T1000 (cell line): ENCODE measurements around the gene PRICKLE3.
"Not testable (repeated sequence)": the region's sequence is repeated elsewhere in the genome, so short reads cannot be mapped to it uniquely, and the experiment has no call there.

Source experiments
- DNase-seq: peaks from one replicate; lab custom pipeline; 2025; ENCODE audit warnings: mixed read lengths; lab: John Stamatoyannopoulos, UW

The PRICKLE3 gene

DNA sequence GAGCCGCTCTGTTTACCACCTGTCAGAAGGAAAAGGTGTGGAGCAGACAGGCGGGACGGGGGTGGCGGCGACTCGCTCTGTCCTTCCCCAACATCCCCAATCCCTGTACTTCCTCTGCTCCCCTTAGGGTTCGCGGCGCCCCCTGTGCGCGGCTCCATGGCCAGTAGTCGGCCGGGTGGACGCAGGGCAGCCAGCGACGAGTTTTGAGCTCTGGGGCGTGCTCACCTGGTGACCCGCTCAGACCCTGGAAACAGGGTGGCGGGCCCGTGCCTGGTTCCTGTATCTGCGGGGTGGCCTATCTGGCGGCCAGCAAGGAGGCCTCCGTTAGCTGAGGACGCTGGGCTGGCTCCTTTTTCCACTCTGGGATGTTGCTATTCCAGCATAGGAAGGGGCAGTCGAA lies 29.0 kb downstream of the PRICKLE3 start:
- no peak for DNase-seq

DNA sequence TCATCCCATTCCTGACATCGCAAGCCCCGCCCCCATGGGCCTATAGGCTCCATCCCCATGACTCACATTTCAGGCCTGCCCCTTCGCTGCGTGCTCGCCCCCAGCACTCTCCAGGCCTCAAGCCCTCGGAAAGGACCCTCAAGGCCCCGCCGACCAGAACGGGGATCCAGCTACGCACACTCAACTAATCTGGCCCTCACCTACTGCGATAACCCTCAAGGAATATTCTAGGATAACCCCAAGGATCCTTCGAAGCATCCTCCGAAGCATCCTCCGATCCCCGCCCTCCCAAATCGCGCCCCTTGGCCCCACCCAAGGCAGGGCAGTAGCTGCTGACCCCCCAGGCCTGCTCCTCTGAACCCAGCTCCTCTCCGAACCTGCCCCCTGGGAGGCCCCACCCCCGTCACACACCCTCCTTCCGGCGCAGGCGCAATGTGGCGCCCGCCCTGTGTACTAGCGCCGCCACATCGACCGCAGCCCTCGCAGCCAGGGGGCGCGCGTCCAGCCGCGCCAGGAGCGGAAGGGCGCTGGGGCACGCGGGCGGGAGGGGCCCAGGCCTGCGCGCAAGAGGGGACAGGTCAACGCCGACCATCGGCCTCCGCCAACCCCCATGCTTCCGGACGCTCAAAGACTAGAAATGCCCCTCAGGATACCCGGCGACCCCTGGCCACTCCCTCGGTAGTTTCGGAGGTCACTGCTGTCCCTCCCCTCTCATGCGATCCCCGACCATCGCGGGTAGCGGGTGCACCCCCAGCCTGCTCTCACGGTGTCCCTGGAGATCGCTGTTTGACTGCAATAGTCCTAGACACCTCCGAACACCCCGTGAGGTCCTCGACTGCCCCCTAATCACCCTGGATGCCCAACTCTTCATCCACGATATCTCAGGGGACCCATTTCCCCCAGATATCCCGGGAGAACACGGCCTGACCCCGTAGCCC lies 30.0 kb downstream of the PRICKLE3 start:
- peak; percentile 87 for DNase-seq

DNA sequence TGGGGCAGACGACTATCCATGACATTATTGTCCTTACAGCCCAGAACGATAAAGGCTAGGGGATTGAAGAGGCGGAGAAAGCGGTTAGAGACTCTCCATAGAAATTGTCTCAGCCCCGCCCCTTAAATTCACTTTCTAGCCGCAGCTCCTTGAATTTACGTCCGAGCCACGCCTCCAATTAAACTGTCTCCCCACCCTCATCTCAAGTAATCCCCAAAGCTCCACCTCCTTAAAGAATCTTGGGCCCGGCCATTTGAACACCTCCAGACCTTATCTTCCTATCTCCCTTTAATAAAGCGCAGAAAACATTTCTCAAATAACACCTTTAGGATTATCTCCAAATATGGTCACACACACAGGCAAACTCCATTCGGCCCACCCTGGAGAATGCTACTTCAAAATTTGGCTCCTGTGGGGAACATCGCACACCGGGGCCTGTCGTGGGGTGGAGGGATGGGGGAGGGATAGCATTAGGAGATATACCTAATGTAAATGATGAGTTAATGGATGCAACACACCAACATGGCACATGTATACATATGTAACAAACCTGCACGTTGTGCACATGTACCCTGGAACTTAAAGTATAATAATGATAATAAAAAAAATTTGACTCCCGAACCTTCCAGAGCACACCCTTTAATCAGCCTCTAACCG lies 30.8 kb downstream of the PRICKLE3 start:
- DNase-seq: no peak

DNA sequence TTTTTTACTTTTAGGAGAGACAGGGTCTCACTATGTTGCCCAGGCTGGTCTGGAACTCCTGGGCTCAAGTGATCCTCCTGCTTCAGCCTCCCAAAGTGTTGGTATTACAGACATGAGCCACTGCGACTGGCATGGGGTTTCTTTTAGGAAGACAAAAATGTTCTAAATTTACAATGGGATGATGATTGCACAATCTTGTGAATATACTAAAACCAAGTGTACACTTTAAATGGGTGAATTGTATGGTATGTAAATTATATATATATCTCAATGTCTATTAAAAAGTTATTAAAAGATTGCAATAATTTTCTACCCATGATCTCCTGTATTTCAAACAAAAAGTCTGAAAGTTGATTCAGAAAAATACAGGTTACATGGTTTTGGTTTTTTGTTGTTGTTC lies 32.7 kb downstream of the PRICKLE3 start:
- no peak for DNase-seq

DNA sequence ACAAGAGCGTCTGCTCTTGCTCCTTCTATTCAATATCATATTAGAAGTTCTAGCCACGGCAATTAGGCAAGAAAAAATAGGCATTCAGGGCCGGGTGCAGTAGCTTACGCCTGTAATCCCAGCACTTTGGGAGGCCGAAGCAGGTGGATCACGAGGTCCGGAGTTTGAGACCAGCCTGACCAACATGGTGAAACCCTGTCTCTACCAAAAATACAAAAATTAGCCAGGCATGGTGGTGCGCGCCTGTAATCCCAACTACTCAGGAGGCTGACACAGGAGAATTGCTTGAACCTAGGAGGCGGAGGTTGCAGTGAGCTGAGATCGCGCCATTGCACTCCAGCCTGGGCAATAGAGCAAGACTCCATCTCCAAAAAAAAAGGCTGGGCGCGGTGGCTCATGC lies 36.9 kb downstream of the PRICKLE3 start:
- DNase-seq: not testable (repeated sequence)

DNA sequence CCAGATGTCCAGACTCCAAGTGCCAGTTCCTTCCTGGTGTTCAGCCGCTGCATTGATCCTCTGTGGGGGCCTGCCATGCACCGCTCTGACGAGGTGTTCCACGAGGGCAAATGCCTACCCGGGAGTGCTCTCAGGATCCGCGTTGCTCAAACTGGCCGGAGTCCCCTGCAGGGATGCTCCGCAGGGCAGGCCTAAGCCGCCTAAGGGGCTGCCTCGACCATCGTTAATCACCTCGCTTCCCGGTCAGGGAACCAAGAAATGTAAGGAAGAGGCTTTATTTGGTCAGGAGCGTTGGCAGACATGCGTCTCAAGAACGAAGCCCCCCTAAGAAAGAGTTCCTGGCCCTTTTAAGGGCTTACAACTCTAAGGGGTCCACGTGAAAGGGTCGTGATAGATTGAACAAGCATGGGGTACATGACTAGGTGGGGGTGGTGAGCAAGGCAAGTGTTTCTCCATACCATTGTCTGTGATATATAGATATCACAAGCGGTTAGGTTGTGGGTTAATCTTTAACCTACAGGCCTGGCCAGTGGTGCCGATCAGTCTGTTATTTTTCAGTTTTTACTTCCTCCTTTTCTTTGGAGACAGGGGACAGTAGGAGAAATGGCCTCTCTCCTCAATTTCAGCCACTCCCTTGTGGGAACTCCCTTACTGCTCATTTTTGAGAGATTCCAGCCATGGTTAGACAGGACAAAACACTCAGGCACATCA lies 37.6 kb downstream of the PRICKLE3 start:
- not testable (repeated sequence) for DNase-seq

DNA sequence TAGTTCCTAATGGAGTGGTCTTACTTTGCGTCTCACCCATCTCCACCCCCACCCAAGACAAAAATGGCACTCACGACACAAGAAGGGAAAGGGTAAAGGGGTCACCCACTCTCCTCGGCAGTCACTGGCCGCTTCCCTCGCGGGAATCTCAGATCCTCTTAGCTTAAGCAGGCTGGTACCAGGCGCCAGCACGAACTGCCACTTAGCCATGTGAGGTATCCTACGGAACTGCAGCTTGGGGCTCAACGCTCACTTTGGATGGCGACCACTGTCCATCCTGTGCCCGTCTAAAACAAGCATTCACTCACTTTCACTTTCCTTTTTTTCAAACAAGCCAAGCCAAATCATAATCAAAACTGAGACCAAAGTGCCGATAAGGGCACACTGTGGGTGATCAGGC lies 38.2 kb downstream of the PRICKLE3 start:
- DNase-seq: no peak

DNA sequence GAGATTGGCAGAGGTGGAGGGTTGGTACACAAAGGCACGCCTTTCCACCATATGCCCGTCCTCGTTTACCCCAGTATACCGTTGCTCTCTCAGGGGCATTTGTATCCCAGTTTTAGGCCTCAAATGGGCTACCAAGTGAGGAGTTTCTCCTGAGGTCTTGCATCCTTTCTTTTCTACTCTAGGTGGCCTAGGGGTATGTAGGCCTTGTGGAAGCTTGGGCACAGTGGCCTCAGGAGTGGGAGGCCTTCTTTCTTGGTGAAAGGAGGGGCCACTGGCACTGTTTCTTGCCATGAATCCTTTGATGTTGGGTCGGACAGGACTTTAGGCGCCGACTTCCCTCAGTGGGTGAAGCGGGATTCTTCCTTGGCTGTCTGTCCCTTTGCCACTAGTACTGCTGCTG lies 38.9 kb downstream of the PRICKLE3 start:
- DNase-seq: no peak

DNA sequence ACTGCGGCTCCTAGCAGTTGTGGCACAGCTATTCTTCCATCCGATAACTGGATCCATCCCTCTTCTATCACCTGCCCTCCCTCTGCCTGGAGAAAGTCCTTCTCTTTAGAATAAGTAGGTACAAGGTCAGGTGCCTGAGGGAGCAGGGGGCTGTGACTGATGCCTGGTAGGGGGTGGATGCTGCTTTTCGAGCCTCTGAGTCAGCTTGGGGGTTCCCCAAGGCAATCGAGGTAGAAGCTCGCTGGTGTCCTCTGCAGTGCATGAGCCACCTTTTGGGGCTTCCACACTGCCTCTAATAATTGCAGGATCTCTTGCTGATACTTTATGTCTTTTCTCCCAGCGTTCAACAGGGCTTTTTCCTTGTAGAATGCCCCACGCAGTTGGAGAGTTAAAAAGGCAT lies 43.0 kb downstream of the PRICKLE3 start:
- DNase-seq: not testable (repeated sequence)

DNA sequence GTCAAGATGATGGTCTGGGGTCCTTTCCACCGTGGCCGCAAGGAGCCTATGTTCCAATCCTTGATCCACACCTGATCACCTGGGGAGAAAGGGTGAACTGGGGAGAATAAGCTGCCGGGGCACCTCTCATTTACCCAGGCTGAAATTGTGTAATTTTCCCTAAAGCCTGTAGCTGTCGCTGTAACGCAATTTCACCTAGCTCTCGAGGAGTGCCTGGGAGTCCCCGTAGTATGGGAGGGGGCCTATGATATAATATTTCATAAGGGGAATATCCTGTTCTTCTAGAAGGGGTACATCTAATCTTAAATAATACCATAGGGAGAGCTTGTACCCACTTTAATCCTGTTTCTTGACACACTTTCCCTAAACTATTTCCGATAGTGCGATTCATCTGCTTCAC lies 43.9 kb downstream of the PRICKLE3 start:
- DNase-seq: not testable (repeated sequence)

DNA sequence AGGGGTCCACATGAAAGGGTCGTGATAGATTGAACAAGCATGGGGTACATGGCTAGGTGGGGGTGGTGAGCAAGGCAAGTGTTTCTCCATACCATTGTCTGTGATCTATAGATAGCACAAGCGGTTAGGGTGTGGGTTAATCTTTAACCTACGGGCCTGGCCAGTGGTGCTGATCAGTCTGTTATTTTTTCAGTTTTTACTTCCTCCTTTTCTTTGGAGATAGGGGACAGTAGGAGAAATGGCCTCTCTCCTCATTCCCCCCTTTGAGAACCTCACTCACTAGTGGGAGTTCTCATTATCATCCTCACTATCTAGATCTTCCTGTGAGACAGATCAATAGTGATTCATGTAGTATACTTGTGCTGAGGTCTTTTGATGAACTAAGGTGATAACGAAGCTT lies 46.5 kb downstream of the PRICKLE3 start:
- no peak for DNase-seq

DNA sequence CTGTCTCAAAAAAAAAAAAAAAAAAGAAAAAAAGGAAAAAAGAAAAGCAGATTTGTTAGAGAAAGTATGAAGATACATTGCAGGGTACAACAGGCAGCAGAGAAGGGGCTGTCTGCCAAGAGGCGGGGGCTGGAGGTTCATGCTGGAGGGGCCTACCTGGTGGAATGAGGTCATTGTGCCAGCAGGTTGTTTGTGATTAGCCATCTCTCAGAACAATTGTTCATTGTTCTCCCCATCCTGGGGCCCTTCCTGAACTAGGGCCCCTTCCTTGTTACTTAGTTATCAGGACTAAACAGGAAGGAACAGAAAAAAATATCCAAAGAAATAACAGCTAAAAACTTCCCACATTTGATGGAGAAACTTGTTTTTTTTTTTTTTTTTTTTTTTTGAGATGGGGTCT lies 48.7 kb downstream of the PRICKLE3 start:
- no peak for DNase-seq

DNA sequence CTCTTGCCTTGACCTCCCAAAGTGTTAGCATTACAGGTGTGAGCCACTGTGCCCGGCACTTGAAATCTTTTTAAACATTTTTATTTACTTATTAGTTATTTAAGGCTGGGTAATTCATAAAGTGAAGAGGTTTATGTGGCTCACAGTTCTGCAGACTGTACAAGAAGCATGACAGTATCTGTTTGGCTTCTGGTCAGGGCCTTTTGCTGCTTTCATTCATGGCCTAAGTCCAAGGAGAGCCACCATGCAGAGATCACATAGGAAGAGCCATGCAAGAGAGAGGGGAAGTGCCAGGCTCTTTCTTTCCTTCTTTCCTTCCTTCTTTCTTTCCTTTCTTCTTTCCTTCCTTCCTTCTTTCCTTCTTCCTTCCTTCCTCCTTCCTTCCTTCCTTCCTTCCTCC lies 52.4 kb downstream of the PRICKLE3 start:
- no peak for DNase-seq

DNA sequence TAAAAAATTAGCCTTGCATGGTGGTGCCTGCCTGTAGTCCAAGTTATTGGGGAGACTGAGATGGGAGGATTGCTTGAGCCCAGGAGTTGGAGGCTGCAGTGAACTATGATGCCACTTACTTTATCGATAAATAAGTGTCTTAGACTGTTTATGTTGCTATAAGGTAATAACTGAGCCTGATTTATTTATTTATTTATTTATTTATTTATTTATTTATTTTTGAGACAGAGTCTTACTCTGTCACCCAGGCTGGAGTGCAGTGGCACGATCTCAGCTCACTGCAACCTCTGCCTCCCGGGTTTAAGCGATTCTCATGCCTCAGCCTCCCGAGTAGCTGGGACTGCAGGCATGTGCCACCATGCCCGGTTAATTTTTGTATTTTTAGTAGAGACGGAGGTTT lies 53.9 kb downstream of the PRICKLE3 start:
- not testable (repeated sequence) for DNase-seq

DNA sequence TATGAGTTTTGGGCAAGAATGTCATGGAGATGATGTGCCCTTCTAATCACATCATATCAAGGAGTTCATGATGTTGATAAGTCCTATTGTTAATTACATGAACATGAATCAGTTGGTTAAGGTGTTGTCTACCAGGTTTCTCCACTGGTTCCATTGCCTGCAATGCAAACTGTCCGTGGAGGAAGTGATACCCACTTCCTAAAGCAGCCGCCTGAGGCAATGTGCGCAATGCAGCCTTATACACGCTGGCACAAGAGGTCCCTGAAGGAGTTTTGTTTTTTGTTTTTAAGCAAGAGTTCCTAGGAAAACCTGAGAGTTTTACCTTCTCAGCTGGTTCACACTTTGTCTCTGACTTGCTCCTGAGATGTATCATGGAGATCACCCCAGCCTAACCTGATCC lies 56.7 kb downstream of the PRICKLE3 start:
- no peak for DNase-seq

DNA sequence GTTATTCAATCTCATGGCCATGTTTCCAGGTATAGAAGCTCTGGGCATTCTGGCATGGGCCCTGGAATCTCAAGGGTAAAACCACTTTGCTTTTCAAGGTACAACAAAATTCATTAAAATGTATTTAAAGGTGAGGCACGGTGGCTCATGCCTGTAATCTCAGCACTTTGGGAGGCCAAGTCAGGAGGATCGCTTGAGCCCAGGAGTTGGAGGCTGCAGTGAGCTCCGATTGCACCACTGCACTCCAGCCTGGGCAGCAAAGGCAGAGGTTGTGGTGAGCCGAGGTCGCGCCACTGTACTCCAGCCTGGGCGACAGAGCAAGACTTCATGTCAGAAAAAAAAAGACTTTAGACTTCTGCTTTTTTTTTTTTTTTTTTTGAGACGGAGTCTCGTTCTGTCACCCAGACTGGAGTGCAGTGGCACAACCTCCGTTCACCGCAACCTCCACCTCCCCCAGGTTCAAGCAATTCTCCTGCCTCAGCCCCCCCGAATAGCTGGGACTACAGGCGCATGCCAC lies 58.4 kb downstream of the PRICKLE3 start:
- not testable (repeated sequence) for DNase-seq
